ENCODE results near the gene RSPH1. TPM values are rescaled to one million over a fixed set of nuclear protein-coding genes. Genes with fewer than 3 reads are reported as not detected.

The RSPH1 gene
- total RNA-seq, 1 donor from 2014 or later: 0.10 TPM

- DNase-seq: peak; percentile 46
Observed at GRCh38 chr21:42463861-42464515, 32.0 kb downstream of the RSPH1 start.

- no peak for DNase-seq
Observed at GRCh38 chr21:42461881-42462877, 33.8 kb downstream of the RSPH1 start.

- DNase-seq: no peak
Observed at GRCh38 chr21:42461185-42461520, 34.9 kb downstream of the RSPH1 start.

DNA sequence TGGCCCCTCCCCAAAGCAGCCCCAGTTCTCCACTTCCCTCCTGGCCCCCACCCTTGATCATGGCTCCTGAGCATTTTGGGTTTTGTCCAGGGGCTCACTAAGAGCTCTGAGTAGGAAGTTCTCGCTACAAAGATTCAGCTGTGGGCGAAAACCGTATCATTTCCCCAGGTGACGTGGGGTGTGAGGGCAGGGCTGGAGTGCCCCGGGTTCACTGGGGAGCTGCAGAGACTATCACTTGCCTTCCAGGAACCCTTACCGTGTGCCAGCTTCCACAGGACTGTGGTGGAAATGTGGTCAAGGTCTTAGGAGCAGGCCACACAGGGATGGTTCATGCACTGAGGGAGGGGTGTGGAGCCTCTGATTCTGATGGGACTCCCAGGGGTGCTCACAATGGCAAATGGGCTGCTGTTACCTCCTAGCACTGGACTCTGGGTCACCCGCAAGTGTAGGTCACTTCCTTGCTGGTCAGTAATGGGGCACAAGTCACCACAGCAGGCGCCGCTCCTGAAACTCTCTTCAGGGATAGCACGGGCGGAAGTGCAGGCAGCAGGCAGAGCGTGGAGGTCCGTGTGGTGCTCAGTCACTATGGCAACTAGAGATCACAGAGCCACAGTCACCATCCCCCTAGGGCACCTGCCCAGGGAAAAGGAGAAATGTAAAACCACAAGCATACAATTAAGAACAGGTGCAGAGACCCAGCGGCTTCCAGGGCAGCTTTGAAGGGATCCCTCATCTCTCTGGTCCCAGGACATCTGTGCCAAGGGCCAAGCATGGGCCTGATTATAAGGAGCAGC lies 35.4 kb downstream of the RSPH1 start:
- peak; percentile 48 for DNase-seq

DNA sequence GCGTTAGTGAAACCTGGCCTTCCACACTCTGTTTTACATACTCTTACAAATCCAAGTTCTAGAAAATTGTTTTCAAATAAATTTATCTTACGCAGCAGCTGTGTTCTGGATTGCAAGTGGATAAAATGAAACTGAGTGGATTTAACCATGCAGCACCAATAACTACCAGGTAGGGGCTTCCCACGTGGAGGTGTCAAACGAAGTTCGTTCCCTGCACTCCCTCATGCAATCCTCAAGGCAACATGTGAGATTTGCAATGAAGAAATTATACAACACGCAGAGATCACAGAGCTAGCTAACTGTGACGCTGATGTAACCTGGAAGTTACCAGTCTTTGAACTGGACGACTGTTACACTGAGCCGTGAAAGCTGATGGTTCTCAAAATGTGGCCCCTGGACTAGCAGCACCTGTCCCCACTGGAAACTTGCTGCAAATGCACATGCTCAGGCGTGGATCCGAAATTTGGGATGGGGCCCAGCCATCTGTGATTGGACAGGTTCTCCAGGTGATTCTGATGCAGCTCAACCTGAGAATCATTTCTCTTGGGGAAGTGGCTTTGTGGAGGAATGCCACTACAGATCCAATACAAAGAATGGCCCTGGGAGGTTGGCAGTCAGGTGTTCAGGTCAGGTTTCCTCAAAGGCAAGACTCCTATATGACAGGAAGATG lies 36.3 kb downstream of the RSPH1 start:
- no peak for DNase-seq

GRCh38 chr21:42459082-42459460 lies 37.0 kb downstream of the RSPH1 start:
- no peak for DNase-seq

- DNase-seq: no peak
Observed at GRCh38 chr21:42456457-42456856, 39.6 kb downstream of the RSPH1 start.

DNA sequence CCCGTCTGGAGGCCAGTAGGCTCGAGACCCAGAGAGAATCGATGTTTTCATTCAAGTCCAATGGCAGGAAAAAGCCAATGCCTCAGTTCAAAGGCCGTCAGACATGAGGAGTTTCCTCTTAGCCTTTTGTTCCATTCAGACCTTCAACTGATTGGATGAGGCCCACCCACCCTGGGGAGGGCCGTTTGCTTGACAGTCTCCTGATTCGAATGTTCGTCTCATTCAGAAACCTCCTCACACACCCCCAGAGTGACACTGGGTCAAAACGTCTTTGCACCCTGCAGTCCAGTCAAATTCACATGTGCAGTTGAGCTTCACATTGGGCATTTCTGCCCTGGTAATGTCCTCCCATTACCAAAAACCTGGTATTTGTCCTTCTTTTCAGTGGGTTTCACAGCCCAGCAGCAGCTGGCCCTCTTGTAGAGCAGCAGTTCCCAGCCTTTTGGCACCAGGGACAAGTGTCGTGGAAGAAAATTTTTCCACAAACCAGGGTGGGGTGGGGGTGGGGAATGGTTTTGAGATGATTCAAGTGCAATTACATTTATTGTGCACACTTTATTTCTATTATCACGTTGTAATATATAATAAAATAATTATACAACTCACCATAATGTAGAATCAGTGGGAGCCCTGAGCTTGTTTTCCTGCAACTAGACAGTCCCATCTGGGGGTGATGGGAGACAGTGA lies 40.1 kb downstream of the RSPH1 start:
- DNase-seq: no peak

GRCh38 chr21:42455196-42455595 lies 40.8 kb downstream of the RSPH1 start:
- no peak for DNase-seq

- peak; percentile 22 for DNase-seq
Observed at GRCh38 chr21:42454786-42455185, 41.2 kb downstream of the RSPH1 start.

DNA sequence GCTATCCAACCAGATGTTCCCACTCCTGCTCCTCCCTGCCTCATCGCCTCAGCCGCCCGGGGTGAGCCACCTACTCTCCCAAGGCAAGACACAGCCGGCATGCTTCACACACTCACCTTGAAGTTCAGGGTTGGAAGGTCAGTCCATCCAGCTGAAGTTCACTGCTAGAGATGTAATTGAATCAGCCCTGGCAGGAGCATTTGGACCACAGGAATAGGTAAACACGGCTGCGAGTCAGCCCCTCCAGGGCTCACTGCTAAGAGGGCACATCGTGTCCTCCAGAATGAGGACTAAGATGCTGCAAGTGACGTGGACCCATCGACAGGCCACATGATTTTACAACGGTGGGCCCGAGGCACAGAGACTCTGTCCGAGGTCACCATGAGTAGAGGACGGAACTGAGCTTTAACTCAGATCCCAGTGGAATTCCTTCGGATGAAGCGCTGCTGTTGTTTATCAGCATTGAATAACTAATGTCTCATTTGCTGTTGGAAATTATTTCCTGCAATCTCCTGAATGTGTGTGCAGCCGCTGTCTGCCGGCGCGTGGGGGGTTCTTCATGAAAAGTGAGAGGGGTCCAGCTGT lies 41.9 kb downstream of the RSPH1 start:
- DNase-seq: no peak

- DNase-seq: peak; percentile 59
Observed at GRCh38 chr21:42453224-42453985, 42.6 kb downstream of the RSPH1 start.

GRCh38 chr21:42452401-42453223 lies 43.4 kb downstream of the RSPH1 start:
- no peak for DNase-seq

DNA sequence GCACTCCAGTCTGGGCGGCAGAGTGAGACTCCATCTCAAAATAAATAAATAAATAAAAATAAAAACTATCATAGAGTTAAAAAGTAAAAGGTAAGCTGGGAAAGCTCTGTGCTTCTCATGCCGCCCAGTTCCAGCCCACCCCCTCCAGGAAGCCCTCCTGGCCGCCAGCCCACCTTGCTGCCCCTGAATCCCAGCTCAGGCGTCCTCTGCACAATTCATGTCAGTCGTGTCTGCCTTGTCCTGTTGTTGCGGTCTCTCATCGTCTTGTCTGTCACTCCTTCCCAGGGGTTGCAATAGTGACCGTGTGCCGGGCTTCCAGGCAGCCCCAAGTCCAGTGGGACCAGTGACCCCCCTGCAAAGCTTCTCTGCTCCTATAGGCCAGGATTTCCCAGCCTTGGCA lies 44.1 kb downstream of the RSPH1 start:
- DNase-seq: no peak

- no peak for DNase-seq
Observed at GRCh38 chr21:42448686-42449085, 47.3 kb downstream of the RSPH1 start.

DNA sequence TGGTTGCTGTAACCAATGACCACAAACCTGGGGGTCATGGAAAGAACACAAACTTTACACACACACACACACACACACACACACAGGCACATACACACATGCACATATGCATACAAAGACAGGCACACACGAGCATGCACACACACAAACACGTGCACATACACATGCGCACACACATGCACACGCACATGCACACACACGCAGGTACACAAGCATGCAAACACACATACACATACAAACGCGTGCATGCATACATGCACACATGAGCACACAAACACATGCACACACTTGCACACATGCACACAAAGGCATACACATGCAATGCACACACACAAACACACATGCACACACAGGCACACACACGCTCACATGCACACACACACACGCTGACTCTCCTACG lies 48.3 kb downstream of the RSPH1 start:
- no peak for DNase-seq

GRCh38 chr21:42447182-42447581 lies 48.8 kb downstream of the RSPH1 start:
- no peak for DNase-seq

- no peak for DNase-seq
Observed at GRCh38 chr21:42446531-42446930, 49.5 kb downstream of the RSPH1 start.

DNA sequence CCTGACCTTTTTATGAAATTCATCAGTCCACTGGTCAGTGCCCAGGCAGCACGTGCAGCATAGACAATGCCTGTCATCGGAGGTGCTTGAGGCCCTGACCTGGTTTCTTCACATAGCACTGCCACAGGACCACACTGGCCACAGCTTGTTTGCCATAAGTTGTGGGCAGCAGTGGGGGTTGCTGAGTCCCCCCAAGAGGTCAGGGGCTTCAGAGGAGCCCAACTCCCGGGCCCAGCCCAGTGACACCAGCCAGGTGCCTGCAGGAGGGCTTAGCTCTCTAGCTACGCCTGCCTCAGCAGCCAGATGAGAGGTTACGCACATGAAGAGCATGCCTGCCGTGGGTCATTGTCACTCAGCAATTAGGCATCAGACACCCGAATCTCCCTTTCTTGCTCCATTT lies 50.7 kb downstream of the RSPH1 start:
- DNase-seq: no peak

DNA sequence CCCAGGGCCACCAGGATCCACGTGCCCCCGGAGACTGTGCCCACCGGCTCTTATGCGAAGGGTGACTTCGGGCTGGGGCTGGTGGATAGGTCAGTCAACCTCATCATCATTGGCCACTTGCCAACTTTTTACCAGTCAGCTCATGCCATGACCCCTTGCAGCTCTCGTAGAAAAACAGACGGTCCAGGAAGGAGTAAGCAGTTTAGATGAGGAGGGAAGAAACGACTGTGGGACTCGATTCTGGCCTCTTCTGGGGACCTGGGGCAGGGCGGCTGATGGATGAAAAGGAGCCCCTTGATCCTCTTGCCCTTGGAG lies 51.3 kb downstream of the RSPH1 start:
- DNase-seq: no peak

All from tongue (tissue), 2 donors.